Breast epithelium (tissue), 3 donors: Measurements from ENCODE around the gene WWC1.

Source experiments
- POLR2A ChIP-seq: fragments of 450-650 bp; IDR thresholded peaks from one replicate; pipeline ENCODE4 v1.6.1; 2016; ENCODE audit warnings: antibody characterized with exemption, mild to moderate bottlenecking, moderate library complexity
- POLR2AphosphoS5 ChIP-seq, 3 donors: sonication (generic); formaldehyde crosslinking; IDR thresholded peaks; one replicate each; pipeline ENCODE4 v1.6.1; 2017; ENCODE audit warnings: antibody characterized with exemption in 3 of 3
- TF ChIP-seq, protein P1 (sequence below), 3 donors: fragments of 450-650 bp; IDR thresholded peaks; one replicate each; pipeline ENCODE4 v1.5.1; 2016 to 2017; ENCODE audit warnings: antibody characterized with exemption in 3 of 3, mild to moderate bottlenecking in 3 of 3, moderate library complexity in 3 of 3

DNA sequence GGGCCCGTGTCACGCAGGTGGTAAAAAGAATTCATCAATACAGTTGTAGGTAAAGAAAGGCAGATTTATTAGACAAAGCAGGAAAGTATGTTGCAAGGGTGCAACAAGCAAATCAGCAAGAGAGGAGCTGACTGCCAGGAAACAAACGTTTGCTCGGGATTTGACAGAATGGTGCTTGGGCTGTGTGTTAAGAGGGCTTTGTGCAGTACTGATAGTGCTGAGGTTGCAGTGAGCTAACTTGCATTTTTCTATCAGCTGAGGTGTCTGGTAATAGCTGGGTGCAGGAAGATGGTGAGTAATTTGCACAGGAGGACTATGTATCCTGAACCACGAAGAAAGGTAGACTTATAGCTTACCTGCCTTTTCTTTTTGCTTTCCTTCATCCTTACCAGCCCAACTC is 190.9 kb downstream of the WWC1 start:
- TF ChIP-seq, protein P1, sequence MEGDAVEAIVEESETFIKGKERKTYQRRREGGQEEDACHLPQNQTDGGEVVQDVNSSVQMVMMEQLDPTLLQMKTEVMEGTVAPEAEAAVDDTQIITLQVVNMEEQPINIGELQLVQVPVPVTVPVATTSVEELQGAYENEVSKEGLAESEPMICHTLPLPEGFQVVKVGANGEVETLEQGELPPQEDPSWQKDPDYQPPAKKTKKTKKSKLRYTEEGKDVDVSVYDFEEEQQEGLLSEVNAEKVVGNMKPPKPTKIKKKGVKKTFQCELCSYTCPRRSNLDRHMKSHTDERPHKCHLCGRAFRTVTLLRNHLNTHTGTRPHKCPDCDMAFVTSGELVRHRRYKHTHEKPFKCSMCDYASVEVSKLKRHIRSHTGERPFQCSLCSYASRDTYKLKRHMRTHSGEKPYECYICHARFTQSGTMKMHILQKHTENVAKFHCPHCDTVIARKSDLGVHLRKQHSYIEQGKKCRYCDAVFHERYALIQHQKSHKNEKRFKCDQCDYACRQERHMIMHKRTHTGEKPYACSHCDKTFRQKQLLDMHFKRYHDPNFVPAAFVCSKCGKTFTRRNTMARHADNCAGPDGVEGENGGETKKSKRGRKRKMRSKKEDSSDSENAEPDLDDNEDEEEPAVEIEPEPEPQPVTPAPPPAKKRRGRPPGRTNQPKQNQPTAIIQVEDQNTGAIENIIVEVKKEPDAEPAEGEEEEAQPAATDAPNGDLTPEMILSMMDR (IDR thresholded peaks at IDR 0.05), result no peak
- TF ChIP-seq POLR2A, result no peak
- no peak for TF ChIP-seq POLR2AphosphoS5 (IDR thresholded peaks at IDR 0.05)
